Measurements from ENCODE around the gene FBXO7.

Gene FBXO7

GRCh38 chr22:32462452-32462851, 12.2 kb upstream of the FBXO7 start:
- Histone ChIP-seq H3K4me1 (ENCODE audit: control insufficient read depth, insufficient read depth, low read length) (0 out of 2 replicates have a peak, but pooled peaks cover 2% of the 10 kb centered on the region), H3K4me3 (ENCODE audit: low read depth, low read length) (no peak overlapping the region), H3K36me3 (ENCODE audit: control insufficient read depth in 2 of 2, insufficient read depth in 1 of 2, low read length in 2 of 2) (no peaks in the 10 kb centered on the region), H3K27ac (ENCODE audit: extremely low read depth, low read depth, low read length) (no peak overlapping the region), H3K9me3 (ENCODE audit: control insufficient read depth, insufficient read depth, low read depth, low read length) (no peaks in the 10 kb centered on the region)
- POLR2A ChIA-PET = no interaction called here
- TF ChIP-seq ZNF433 (tag by site-specific recombination; IDR thresholded peaks at IDR 0.05; ENCODE audit: low read depth) = no peak
- TF ChIP-seq MZF1 (tag by site-specific recombination; IDR thresholded peaks at IDR 0.05; ENCODE audit: borderline replicate concordance) = no peak
- no peak for TF ChIP-seq BCL11A (tag by site-specific recombination; IDR thresholded peaks at IDR 0.05; ENCODE audit: low read depth)
- no peak for TF ChIP-seq ZNF324 (tag by site-specific recombination; IDR thresholded peaks at IDR 0.05)
- no peak for TF ChIP-seq ZNF645 (tag by site-specific recombination; IDR thresholded peaks at IDR 0.05)
- no peak for TF ChIP-seq KLF8 (tag by site-specific recombination; IDR thresholded peaks at IDR 0.05)
- TF ChIP-seq ZNF404 (tag by site-specific recombination; IDR thresholded peaks at IDR 0.05) = no peak
- no peak for TF ChIP-seq ZSCAN5A (tag by site-specific recombination; IDR thresholded peaks at IDR 0.05)
- no peak for TF ChIP-seq ZNF280D (tag by site-specific recombination; IDR thresholded peaks at IDR 0.05)
- TF ChIP-seq ZFHX2 (tag by site-specific recombination; conservative IDR thresholded peaks at IDR 0.05) = no peak
- TF ChIP-seq ZNF362 (tag by site-specific recombination; IDR thresholded peaks at IDR 0.05) = no peak
- CTCF ChIA-PET = interaction anchor here (0.6 to 1.2 kb wide), 2 partner anchors 197 to 321 kb away, joined by 3 to 4 read pairs; no protein-coding TSS in a partner anchor

GRCh38 chr22:32465661-32466060, 8.9 kb upstream of the FBXO7 start:
- Histone ChIP-seq H3K27ac (ENCODE audit: extremely low read depth, low read depth, low read length) (no peak overlapping the region), H3K36me3 (ENCODE audit: control insufficient read depth in 2 of 2, insufficient read depth in 1 of 2, low read length in 2 of 2) (no peaks in the 10 kb centered on the region), H3K4me3 (ENCODE audit: low read depth, low read length) (no peak overlapping the region), H3K4me1 (ENCODE audit: control insufficient read depth, insufficient read depth, low read length) (0 out of 2 replicates have a peak, but pooled peaks cover 2% of the 10 kb centered on the region), H3K9me3 (ENCODE audit: control insufficient read depth, insufficient read depth, low read depth, low read length) (no peaks in the 10 kb centered on the region)
- TF ChIP-seq ZNF2 (tag by site-specific recombination; IDR thresholded peaks at IDR 0.05) (no peak), ZNF692 (tag by site-specific recombination; IDR thresholded peaks at IDR 0.05) (no peak)
- CTCF ChIA-PET = no interaction called here
- POLR2A ChIA-PET = no interaction called here

- 0 out of 2 replicates have a peak, but pooled peaks cover 2% of the 10 kb centered on the region for H3K4me1 ChIP-seq (ENCODE audit: control insufficient read depth, insufficient read depth, low read length)
- H3K4me3 ChIP-seq (ENCODE audit: low read depth, low read length) = no peak overlapping the region
- TF ChIP-seq PRDM1 (tag by site-specific recombination; IDR thresholded peaks at IDR 0.05) (0 out of 2 replicates have a peak, but pooled peaks have one; percentile 32), ZBTB26 (tag by site-specific recombination; optimal IDR thresholded peaks at IDR 0.05) (no peak), ZFHX2 (tag by site-specific recombination; conservative IDR thresholded peaks at IDR 0.05) (0 out of 2 replicates have a peak, but pooled peaks have one; percentile 14), OSR2 (tag by site-specific recombination; IDR thresholded peaks at IDR 0.05) (peak; percentile 62), KLF8 (tag by site-specific recombination; IDR thresholded peaks at IDR 0.05) (0 out of 2 replicates have a peak, but pooled peaks have one; percentile 31), GLI2 (tag by site-specific recombination; IDR thresholded peaks at IDR 0.05; ENCODE audit: borderline replicate concordance, low read depth) (no peak), EGR2 (tag by site-specific recombination; IDR thresholded peaks at IDR 0.05; ENCODE audit: low read depth) (peak; percentile 23; the same call in 1 of the 2 replicates), ATF2 (tag by site-specific recombination; IDR thresholded peaks at IDR 0.05; ENCODE audit: low read depth) (0 out of 2 replicates have a peak, but pooled peaks have one; percentile 27)
- H3K9me3 ChIP-seq (ENCODE audit: control insufficient read depth, insufficient read depth, low read depth, low read length) = no peaks in the 10 kb centered on the region
- POLR2A ChIA-PET = interaction anchor here (0.5 kb wide), 1 partner anchor 483 kb away, joined by 3 read pairs; no protein-coding TSS in a partner anchor
- CTCF ChIA-PET = interaction anchor here (0.5 to 0.9 kb wide), 3 partner anchors 55 to 405 kb away, joined by 3 to 4 read pairs (median 3); partner anchors contain the start of gene RTCB
- H3K36me3 ChIP-seq (ENCODE audit: control insufficient read depth in 2 of 2, insufficient read depth in 1 of 2, low read length in 2 of 2) = no peaks in the 10 kb centered on the region
- no peak overlapping the region for H3K27ac ChIP-seq (ENCODE audit: extremely low read depth, low read depth, low read length)
Observed at GRCh38 chr22:32466496-32466895, 8.1 kb upstream of the FBXO7 start.
